NCI-H345 (cell line): ENCODE results near the gene SPAG9.

Experiments
- DNase-seq: peaks from one replicate; lab custom pipeline; 2025; lab: John Stamatoyannopoulos, UW

SPAG9 gene

DNA sequence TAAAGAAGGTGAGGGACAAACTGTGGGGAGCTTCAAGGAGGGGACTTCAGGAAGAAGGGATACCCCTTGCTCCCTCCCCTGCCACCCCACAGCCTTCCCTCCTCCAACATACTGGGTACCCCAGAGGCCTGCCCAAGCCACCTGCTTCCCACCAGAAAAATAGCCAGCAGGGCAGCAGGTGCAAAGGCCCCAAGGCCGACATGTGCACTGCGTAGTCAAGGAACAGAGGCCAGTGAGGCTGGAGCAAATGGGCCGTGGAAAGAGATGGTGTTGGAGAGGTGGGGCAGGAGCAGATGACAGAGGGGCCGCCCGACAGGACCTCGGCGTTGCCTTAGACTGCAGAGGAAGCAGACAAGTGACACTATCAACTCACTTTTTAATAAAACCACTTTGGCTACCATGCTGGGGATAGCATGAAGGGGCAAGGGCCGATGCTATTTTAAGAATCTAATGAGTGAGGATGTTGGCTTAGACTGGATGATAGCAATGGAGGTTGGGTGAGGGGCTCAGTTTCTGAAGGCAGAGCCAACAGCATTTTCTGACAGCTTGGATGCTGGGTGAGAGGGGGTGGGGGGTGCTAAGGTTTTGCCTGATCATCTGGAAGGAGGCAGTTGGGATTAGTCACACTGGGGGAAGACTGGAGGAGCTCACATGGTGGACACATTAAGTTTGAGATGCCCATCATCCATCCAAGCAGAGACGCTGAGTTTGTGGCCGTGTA is 181.7 kb downstream of the SPAG9 start:
- DNase-seq = no peak

- no peak for DNase-seq
Measured at GRCh38 chr17:50935996-50936266, 184.7 kb downstream of the SPAG9 start.

DNA sequence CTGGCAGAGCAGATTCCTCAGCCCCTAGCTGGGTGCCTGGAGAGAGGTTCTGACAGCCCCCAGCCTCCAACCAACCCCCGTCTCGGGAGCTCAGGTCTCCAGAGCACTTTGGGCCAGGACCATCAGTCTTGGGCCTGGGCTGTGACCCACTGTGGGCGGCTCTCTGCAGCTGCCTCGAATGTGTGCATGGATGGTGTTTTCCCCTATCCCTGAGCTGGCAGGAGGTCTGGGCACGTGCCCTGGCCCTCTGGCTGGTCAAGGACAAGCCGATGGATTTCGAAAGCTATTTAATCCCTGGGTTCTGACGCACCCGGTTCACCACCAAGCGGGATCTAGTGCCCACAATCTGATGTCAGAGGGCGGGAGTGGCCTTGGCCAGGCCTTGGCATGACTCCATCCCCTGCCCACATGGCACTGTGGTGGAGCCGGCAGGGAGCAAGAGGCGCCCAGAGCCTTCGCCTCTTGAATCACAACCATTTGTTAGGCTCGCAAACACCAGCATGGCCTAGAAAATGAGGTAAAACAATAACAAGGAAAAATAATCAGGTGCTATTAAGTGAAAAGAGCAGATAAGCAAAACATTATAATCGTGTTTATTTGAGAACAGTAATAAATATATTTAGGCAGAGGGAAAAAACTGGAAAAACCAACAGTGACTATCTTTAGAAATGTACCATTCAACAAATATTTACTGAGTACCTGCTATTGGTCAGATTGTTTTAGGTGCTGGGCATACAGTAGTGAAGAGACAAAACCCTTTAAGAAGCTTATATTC is 185.3 kb downstream of the SPAG9 start:
- DNase-seq = no peak

- peak; percentile 69 for DNase-seq
Measured at GRCh38 chr17:50934672-50935220, 185.9 kb downstream of the SPAG9 start.

DNA sequence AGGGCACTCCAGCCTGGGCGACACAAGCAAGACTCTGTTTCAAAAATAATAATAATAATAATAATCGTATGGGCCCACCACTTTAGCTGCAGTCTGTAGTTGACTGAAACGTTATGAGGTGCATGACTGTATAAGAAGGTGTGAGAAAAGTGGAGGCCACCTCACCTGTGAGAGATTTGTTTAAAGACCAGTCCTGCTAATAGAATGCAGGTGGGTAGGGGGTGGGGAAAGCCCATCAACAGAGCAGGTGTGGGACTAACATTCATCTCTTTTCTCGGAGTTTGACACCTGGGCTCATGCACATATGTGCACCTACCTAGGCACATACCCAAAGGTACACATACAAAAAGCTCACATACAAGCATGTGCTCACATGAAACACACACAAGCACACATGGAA is 186.5 kb downstream of the SPAG9 start:
- no peak for DNase-seq

GRCh38 chr17:50931144-50931908 is 189.3 kb downstream of the SPAG9 start:
- DNase-seq = peak; percentile 83

DNA sequence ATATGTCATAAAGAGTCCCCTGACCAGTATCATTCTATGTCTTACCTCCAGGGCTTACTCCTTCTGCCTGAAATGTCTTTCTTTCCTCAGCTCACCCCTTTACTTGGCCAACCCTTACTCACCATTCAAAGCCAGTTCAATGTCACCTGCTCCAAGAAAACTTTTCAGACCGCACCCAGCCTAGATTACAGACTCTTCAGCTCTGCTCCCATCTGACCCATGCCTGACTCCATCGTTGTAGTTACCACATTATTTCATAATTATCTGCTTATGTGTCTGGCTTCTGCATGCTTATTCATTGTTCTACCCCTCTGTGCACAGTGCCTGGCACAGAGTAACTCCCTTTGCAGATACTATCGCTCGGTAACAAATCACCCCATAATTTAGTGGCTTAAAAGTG is 192.0 kb downstream of the SPAG9 start:
- DNase-seq = no peak

DNA sequence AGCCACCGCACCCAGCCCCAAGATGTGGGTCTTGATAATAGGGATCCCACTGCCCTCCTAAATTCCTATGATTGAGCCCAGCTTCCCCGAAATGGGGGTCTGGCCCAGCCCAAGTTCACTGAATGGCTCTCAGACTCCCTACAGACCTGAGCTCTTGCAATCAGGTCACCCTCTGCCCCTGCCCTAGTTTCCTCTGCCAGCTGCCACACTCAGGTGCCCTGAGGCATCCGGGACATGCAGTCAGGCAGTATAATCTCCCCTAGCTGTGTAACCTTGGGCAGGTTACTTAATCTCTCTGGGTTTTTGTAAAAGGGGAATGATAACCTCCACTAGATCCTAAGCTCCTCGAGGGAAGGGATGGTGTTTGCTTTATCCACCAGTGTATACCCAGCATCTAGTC is 193.4 kb downstream of the SPAG9 start:
- no peak for DNase-seq

GRCh38 chr17:50926523-50926922 is 194.1 kb downstream of the SPAG9 start:
- no peak for DNase-seq

GRCh38 chr17:50925296-50925891 is 195.3 kb downstream of the SPAG9 start:
- no peak for DNase-seq

DNA sequence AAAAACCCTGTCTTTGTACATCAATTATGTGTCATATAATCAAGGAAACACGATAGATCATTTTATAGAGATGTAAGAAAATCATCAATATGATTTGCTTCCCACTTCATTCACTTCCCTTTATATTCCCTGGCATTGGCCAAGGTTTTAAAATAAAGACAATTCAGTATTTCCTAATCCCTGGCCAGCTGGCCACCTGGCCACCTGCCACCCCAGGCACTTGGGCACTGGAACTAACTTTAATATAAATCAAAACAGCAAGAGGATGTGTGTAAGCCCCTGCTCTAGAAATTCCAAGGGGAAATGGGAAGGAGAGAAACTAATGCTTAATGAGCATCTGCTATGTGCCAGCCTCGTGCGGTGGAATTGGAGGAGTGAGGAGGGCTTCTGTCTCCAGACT is 195.9 kb downstream of the SPAG9 start:
- no peak for DNase-seq

- DNase-seq = no peak
Measured at GRCh38 chr17:50924300-50924699, 196.4 kb downstream of the SPAG9 start.

GRCh38 chr17:50923611-50924010 is 197.1 kb downstream of the SPAG9 start:
- DNase-seq = peak; percentile 71

DNA sequence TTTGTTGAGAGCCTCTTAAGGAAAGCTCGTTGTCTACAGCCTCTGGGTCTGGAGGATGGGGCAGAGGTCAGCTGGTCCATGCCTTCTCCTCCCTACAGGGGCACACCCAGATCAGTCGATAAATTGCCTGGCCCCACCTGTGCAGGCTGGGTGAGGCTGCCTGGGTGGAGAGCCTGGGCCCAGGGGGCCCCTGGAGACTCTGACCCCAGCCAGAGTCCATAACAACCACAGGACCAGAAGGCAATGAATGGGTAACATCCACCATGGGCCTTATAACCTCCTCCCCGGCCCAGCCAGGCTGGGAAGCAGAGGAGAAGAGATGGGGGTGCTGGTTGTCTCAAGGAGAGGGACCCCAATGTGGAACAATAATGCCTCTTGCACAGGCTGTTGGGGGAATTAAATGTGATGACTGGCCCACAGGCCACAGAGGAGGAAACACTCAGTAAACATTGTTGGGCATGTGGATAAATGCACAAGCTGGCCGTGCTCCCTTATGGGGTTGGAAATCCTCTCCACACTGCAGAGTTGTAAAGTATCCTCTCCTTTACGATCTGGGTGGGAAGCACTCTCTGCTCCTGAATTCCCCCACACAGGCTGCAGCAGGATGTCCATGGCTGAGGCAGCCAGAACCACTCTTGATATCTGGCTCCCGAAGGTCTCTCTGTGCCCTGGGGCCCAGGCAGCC is 197.8 kb downstream of the SPAG9 start:
- DNase-seq = no peak

DNA sequence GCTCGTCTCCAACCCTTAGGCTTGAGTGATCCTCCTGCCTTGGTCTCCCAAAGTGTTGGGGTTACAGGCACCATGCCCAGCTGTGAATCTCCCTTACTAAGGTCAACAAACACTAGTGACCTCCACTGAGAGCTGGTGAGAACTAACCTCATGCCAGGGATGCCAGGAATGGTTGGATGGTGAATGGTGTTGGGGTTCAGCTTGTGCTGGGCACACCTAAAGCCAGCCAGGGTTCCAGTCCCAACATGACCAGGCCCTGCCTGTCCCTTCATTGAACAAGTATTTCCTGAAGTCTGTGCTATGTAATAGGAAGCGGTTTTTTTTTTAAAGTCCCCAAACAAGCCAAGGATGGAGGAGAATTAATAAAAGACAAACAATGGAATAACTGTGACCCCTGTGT is 198.6 kb downstream of the SPAG9 start:
- no peak for DNase-seq

DNA sequence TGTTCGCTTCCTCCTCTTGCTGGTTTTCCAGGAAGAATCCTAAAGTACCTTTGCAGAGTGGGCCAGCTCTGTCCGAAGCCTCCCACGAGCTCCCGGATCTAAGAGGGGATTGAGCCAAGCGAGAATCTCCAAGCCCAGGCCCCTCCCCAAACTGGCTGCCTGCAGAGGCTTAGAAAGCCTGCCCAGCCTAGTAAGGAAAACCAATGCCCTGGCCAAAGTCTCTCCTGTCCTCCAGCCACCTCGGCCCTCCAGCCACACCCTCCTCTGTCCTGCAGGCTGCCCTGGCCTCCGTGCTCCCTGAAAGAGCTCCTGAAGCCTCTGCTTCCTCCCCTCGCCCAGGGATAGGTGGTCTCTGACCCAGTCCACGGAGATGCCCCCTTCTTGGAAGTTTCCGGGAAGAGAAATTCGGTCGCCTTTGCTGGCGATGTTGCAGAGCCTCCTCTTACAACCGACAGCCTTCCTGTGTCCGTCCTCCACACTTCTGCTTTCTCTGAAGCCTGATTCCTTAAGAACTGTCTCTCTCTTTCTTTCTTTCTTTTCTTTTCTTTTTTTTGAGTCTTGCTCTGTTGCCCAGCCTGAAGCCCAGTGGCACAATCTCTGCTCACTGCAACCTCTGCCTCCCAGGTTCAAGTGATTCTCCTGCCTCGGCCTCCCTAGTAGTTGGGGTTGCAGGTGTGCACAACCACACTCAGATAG is 199.6 kb downstream of the SPAG9 start:
- no peak for DNase-seq

GRCh38 chr17:50920041-50920410 is 200.6 kb downstream of the SPAG9 start:
- peak; percentile 78 for DNase-seq

DNA sequence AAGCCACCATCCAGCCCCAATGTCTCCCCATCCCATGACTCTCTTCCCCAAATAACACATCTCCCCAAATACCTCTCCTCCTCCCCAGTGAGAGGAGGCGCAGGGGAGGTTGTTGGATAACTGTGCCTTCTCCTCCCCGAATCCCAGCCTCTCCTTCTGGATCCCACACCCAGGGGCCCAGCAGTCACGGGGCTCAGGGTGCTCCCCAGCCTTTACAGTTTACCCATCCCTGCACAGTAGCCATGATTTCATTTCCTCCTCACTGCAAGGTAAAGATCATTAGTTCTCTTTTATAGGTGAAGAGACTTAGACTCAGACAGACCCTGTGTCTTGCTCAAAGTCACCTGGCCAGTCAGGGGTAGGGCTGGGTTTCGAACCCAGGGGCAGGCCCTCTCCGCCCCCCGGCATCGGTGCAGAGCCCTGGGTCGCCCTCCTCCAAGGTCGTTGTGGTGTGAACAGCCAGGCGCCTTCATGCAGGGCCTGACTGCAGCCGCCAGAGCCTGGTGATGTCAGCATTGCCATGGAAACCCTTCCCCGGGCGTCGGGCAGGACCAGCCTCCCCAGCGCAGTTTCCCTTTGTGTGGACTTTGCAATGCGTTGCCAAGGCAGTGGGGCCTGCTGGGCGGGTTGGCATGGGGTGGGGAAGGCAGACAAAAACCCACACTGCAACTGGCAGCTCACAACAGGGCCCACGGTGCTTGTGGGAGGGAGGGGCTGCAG is 201.2 kb downstream of the SPAG9 start:
- peak; percentile 98 for DNase-seq

DNA sequence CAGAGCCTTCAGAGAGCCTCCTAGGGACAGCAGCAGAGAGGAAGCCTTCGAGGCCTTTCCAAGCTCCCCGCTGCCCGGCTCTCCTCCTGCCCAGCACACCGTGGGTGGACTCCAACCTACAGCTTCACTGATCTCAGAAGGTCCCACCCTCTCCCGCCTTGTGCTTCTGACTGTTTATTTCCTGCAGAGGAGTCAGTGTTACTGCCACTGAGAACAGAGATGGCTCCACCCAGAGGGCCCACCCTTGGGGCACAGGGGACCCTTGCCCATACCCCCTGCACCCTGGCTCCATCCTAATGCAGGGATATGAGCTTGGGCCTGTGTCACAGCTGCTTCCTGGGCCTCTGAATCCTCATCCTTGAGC is 201.8 kb downstream of the SPAG9 start:
- DNase-seq = no peak

DNA sequence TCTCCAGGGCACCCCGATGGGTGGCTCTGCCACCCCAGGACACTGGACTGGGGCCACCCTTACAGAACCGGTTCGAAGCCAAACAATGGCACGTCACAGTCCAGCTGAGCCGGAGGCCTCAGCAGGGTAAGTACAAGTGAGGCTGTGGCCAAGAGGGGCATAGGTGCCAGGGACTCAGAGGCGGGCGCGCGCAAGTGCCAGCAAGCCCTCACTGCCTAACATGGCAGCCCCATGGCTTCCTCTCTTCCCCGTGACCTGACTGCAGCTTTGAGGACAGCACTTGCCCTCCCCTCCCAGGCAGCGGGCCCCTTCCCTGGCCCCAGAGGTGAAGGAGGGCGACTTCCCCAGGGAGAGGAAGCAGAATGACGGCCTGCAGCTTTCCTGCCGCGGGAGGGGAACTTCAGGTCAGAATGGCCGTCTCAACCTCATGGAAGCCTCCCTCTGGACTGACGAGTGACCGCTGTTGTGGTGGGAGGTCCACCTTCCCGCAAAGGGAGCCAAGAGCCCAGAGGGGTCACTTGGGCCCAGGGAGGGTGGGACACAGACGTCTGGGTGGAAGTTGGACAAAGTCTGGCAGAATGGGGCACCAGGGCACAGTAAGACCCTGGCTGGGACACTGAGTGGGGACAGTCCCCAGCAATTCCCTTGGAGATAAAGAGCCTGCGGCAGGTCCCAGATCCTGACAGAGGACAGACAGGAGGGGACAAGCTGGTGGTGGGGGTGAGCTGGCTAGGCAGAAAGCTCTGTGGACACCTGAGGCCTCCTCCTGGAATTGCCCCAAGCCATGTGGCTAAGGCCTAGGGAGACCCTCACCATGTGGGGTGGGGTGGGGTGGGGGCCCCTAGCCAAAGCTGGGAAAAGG is 202.4 kb downstream of the SPAG9 start:
- no peak for DNase-seq
